SK-N-SH treated with all-trans-retinoic acid at 6 μM for 48 hours (cell line): ENCODE results near the gene PTBP1.

Experiments
- BACH2 ChIP-seq: fragments of 250-450 bp; sonication (Bioruptor Pico); IDR thresholded peaks from 2 replicates; pipeline ENCODE4 v1.9.0; 2021; ENCODE audit warnings: mild to moderate bottlenecking, borderline replicate concordance
- CSDC2 ChIP-seq: fragments of 250-450 bp; sonication (Bioruptor Pico); IDR thresholded peaks from 2 replicates; pipeline ENCODE4 v1.5.0; 2020; ENCODE audit warnings: mild to moderate bottlenecking, moderate library complexity
- OSR1 ChIP-seq: fragments of 250-450 bp; sonication (Bioruptor Pico); IDR thresholded peaks from 2 replicates; pipeline ENCODE4 v1.8.0; 2022; ENCODE audit warnings: moderate library complexity, mild to moderate bottlenecking, inconsistent platforms
- PATZ1 ChIP-seq: fragments of 250-450 bp; sonication (Bioruptor Pico); IDR thresholded peaks from 2 replicates; pipeline ENCODE4 v1.8.0; 2020; ENCODE audit warnings: mild to moderate bottlenecking, moderate library complexity, borderline replicate concordance
- PPARA ChIP-seq: fragments of 250-450 bp; sonication (Bioruptor Pico); IDR thresholded peaks from 2 replicates; pipeline ENCODE4 v1.5.0; 2020; ENCODE audit warnings: mild to moderate bottlenecking, borderline replicate concordance
- RARB ChIP-seq: fragments of 250-450 bp; sonication (Bioruptor Pico); IDR thresholded peaks from 2 replicates; pipeline ENCODE4 v1.8.0; 2021; ENCODE audit warnings: mild to moderate bottlenecking, moderate library complexity
- TSHZ2 ChIP-seq: fragments of 250-450 bp; sonication (Bioruptor Pico); IDR thresholded peaks from 2 replicates; pipeline ENCODE4 v1.5.0; 2020; ENCODE audit warnings: mild to moderate bottlenecking, moderate library complexity
- ZC3H10 ChIP-seq: fragments of 250-450 bp; sonication (Bioruptor Pico); IDR thresholded peaks from 2 replicates; pipeline ENCODE4 v1.5.1; 2021; ENCODE audit warnings: mild to moderate bottlenecking, moderate library complexity
- ZNF70 ChIP-seq: fragments of 450-650 bp; formaldehyde crosslinking; IDR thresholded peaks from 2 replicates; pipeline ENCODE4 v1.5.0; 2020; ENCODE audit warnings: mild to moderate bottlenecking, moderate library complexity
- TF ChIP-seq, protein P1 (sequence below): fragments of 250-450 bp; sonication (Bioruptor Pico); IDR thresholded peaks from 2 replicates; pipeline ENCODE4 v1.8.0; 2021; ENCODE audit warnings: low read depth, mild to moderate bottlenecking, moderate library complexity, borderline replicate concordance

DNA sequence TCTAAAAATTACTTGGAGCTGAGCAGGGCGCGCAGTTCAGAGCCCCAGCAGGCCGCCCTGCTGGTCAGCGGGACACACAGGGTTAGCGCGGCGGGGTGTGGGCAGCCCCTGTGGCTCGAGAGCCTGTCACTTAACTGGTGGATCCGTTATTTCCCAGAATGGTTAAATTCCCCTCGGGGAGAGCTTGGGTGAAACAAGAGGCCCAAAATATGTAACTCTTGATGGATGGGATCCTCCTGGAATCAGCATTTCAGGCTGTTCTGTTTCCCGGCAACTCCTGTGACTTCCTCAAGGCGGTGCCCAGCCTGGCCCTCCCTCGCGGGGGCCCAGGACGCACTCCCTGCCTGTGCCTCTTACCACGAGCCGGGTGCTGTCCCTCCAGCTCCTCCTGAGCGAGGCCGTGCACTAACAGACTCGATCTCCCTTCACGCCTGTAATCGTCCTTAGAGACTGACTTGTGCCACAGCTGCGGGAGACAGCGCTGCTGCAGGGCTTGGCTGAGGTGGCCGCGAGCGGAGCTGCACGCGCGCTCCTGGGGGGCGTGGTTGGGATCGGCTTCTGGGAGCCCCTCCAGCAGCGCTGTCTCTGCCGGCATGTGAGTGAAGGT is 9.7 kb downstream of the PTBP1 start:
- TF ChIP-seq PPARA = no peak
- TF ChIP-seq ZC3H10 (CRISPR knock-in tag) = no peak
- no peak for TF ChIP-seq RARB
- TF ChIP-seq OSR1 (CRISPR knock-in tag) = no peak
- no peak for TF ChIP-seq PATZ1 (CRISPR knock-in tag)
- TF ChIP-seq BACH2 (CRISPR knock-in tag) = no peak
- TF ChIP-seq TSHZ2 (CRISPR knock-in tag) = no peak
- TF ChIP-seq, protein P1, sequence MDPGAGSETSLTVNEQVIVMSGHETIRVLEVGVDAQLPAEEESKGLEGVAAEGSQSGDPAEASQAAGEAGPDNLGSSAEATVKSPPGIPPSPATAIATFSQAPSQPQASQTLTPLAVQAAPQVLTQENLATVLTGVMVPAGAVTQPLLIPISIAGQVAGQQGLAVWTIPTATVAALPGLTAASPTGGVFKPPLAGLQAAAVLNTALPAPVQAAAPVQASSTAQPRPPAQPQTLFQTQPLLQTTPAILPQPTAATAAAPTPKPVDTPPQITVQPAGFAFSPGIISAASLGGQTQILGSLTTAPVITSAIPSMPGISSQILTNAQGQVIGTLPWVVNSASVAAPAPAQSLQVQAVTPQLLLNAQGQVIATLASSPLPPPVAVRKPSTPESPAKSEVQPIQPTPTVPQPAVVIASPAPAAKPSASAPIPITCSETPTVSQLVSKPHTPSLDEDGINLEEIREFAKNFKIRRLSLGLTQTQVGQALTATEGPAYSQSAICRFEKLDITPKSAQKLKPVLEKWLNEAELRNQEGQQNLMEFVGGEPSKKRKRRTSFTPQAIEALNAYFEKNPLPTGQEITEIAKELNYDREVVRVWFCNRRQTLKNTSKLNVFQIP (CRISPR knock-in tag) = no peak
- TF ChIP-seq CSDC2 = no peak
- no peak for TF ChIP-seq ZNF70 (CRISPR knock-in tag)
